Caco-2 (cell line): Measurements from ENCODE around the gene EXOC6. TPM values are rescaled to one million over a fixed set of nuclear protein-coding genes. Genes with fewer than 3 reads are reported as not detected.

Source experiments
- BruUV-seq: library from RNA; stranded (reverse); fragments of 400-500 nt; replicated peaks from 2 replicates; lab custom pipeline; 2021; lab: Mats Ljungman, UMichigan
- CTCF ChIA-PET: fragments of 300-600 bp; sonication (Branson Sonifier 250); formaldehyde crosslinking; loops from one replicate; lab custom pipeline; 2022; ENCODE audit warnings: antibody characterized with exemption; lab: Charles Lee
- POLR2A ChIA-PET: fragments of 300-600 bp; sonication (Branson Sonifier 250); formaldehyde crosslinking; loops from one replicate; lab custom pipeline; 2022; ENCODE audit warnings: antibody characterized with exemption; lab: Charles Lee
- DNase-seq, 2 experiments: peaks; one replicate each; pipeline versions ENCODE4 v3.0.0 to v3.0.0-alpha.2; 2020 to 2022
- H3K27me3 ChIP-seq: replicated peaks from 2 replicates; pipeline ENCODE4 v1.6.0; 2011; ENCODE audit warnings: low read length; ENCODE audit not compliant: control insufficient read depth, insufficient read depth
- H3K36me3 ChIP-seq: 2 replicates; pipeline ENCODE4 v1.5.1; 2011; ENCODE audit warnings: low read length; ENCODE audit not compliant: control insufficient read depth, insufficient read depth
- H3K4me1 ChIP-seq: fragments of 250-450 bp; sonication (Bioruptor Pico); 2 replicates; pipeline ENCODE4 v1.5.1; 2020; ENCODE audit warnings: mild to moderate bottlenecking
- H3K4me3 ChIP-seq: 2 replicates; pipeline ENCODE4 v1.5.1; 2011; ENCODE audit warnings: low read depth, mild to moderate bottlenecking, control low read depth, low read length
- H3K9me3 ChIP-seq: fragments of 250-450 bp; sonication (Bioruptor Pico); 2 replicates; pipeline ENCODE4 v1.5.1; 2020; ENCODE audit warnings: mild to moderate bottlenecking, moderate library complexity
- H3K27ac Mint-ChIP-seq: one replicate; pipeline ENCODE4 v1.8.0; 2022; ENCODE audit warnings: mixed read lengths; ENCODE audit not compliant: unreplicated experiment
- H3K27me3 Mint-ChIP-seq: one replicate; pipeline ENCODE4 v1.8.0; 2022; ENCODE audit warnings: mixed read lengths; ENCODE audit not compliant: insufficient read depth, unreplicated experiment
- H3K36me3 Mint-ChIP-seq: one replicate; pipeline ENCODE4 v1.8.0; 2022; ENCODE audit warnings: mild to moderate bottlenecking, mixed read lengths; ENCODE audit not compliant: insufficient read depth, unreplicated experiment
- H3K4me1 Mint-ChIP-seq: one replicate; pipeline ENCODE4 v1.8.0; 2022; ENCODE audit warnings: low read depth, mixed read lengths; ENCODE audit not compliant: unreplicated experiment
- H3K4me3 Mint-ChIP-seq: one replicate; pipeline ENCODE4 v1.8.0; 2022; ENCODE audit warnings: mild to moderate bottlenecking, moderate library complexity, mixed read lengths; ENCODE audit not compliant: unreplicated experiment
- H3K9me3 Mint-ChIP-seq: one replicate; pipeline ENCODE4 v1.8.0; 2022; ENCODE audit warnings: mixed read lengths; ENCODE audit not compliant: unreplicated experiment
- intact Hi-C: fragments of 100-400 bp; cut with micrococcal nuclease; formaldehyde crosslinking; loops from one replicate; pipeline ENCODE4 v1.10.0; 2022; ENCODE audit not compliant: unreplicated experiment
- total RNA-seq: library from RNA; stranded (reverse); gene quantifications from 2 replicates; pipeline ENCODE4 v1.2.3, GENCODE V29; 2022
- TF ChIP-seq, protein P1 (sequence below), 2 experiments: fragments of 200-600 bp in 1 of 2; IDR thresholded peaks; 1 replicate in 1 of 2; 2 replicates in 1 of 2; pipeline versions ENCODE4 v1.5.1 to v1.8.0; 2011 to 2022; ENCODE audit warnings: antibody characterized with exemption in 1 of 2, control low read depth in 1 of 2, inconsistent platforms in 1 of 2, low read depth in 1 of 2, low read length in 1 of 2, mild to moderate bottlenecking in 1 of 2, moderate library complexity in 1 of 2; ENCODE audit not compliant: insufficient read depth in 1 of 2, severe bottlenecking in 1 of 2, unreplicated experiment in 1 of 2

EXOC6 gene
- total RNA-seq, 1 experiment from 2014 or later, result 12.5 TPM

DNA sequence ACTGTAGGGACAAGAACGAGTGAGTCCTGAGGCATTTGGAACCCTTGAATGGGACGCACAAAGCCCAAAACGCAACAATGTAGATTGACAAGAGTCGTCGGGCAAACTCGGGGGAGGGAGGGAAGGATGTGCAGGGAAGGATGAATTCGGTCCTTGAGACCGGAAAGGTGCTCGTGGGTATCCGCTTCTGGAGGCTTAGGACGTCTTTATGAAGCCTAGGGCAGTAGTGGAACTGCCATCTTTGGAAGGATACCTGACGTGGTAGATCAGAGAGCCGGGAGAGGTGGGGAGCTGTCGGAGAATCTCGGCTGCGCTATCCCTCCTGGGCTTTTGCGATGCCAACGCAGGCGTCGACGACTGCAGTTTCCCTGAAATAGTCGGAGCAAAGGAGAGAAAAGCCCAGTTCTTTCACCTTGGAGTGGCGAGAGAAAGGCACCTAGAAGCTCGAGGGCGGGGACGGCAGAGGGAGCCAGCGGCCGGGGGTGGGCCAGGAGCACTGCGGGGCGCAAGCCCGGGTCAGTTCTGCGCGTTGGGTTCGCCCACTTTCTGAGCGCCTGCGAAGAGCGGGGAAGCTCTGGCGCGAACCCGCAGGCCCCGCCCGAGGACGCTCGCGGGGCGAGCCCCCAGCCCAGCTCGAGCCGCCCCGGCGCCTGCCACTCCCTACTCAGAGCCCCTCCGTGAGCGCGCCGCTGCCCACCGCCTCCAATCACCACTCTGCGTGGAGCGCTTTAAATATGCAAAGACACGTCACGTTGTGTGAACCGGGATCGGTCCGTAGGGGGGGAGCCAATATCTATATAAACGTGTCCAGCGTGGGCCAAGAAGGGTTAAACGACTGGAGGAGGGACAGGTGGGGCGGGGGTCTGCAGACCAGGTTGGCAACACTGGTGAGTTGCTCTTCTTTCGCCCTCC is 211.9 kb downstream of the EXOC6 start, which contains the start of gene CYP26C1:
Gene CYP26C1 (plus strand): TSS at position 824 of the 912 bp plus-strand sequence. CDS start 466 bp downstream, outside the sequence.
- POLR2A ChIA-PET, result no interaction called here
- Histone ChIP-seq H3K27me3 (no peaks in the 10 kb centered on the region), H3K9me3 (no peaks in the 10 kb centered on the region), H3K4me3 (no peak within 1 kb of the TSS), H3K4me1 (no peaks in the 10 kb centered on the region), H3K36me3 (no peaks in the 10 kb centered on the region)
- peaks cover 6% of the 10 kb centered on the region for H3K36me3 Mint-ChIP-seq
- intact Hi-C loops, result no loop called here
- TF ChIP-seq, protein P1, sequence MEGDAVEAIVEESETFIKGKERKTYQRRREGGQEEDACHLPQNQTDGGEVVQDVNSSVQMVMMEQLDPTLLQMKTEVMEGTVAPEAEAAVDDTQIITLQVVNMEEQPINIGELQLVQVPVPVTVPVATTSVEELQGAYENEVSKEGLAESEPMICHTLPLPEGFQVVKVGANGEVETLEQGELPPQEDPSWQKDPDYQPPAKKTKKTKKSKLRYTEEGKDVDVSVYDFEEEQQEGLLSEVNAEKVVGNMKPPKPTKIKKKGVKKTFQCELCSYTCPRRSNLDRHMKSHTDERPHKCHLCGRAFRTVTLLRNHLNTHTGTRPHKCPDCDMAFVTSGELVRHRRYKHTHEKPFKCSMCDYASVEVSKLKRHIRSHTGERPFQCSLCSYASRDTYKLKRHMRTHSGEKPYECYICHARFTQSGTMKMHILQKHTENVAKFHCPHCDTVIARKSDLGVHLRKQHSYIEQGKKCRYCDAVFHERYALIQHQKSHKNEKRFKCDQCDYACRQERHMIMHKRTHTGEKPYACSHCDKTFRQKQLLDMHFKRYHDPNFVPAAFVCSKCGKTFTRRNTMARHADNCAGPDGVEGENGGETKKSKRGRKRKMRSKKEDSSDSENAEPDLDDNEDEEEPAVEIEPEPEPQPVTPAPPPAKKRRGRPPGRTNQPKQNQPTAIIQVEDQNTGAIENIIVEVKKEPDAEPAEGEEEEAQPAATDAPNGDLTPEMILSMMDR (IDR thresholded peaks at IDR 0.05; ENCODE audit: insufficient read depth in 1 of 2, low read depth in 1 of 2, low read length in 1 of 2, severe bottlenecking in 1 of 2, unreplicated experiment in 1 of 2), result no peak
- no peak for DNase-seq
- no TSS peak for BruUV-seq
- H3K27me3 Mint-ChIP-seq, result no peaks in the 10 kb centered on the region
- no peak within 1 kb of the TSS for H3K27ac Mint-ChIP-seq
- no peaks in the 10 kb centered on the region for H3K9me3 Mint-ChIP-seq
- no peaks in the 10 kb centered on the region for H3K4me1 Mint-ChIP-seq
- CTCF ChIA-PET, result no interaction called here
- H3K4me3 Mint-ChIP-seq, result no peak within 1 kb of the TSS

DNA sequence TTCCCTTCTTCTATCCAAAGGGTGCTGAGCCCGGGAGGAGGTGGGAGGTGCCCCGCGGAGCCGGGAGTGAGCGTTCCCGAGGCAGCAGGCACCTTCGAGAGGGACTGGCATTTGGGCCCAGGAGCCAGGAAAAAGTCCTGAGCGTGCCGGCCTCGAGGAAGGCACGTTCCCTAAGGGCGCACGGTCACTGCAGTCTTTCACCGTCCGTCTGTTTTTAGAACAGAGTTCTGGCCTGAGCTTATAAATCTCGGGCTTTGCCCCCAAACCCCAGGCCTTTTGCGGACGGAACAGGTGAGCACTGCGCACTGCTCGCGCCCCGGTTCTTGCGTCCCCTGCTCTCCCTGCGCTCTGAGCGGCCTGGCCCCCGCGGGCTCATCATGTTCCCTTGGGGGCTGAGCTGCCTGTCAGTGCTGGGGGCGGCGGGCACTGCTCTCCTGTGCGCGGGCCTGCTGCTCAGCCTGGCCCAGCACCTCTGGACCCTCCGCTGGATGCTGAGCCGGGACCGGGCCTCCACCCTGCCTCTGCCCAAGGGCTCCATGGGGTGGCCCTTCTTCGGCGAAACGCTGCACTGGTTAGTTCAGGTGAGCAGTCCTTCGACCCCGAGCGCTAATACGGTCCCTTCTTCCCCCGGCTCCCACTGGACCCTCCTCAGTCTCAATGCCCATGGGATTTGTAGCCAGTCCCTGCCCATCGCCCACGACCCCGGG is 212.7 kb downstream of the EXOC6 start:
- no TSS peak for BruUV-seq
- Histone ChIP-seq H3K4me3 (no peak overlapping the region), H3K27me3 (no peaks in the 10 kb centered on the region), H3K9me3 (no peaks in the 10 kb centered on the region), H3K36me3 (no peaks in the 10 kb centered on the region), H3K4me1 (no peaks in the 10 kb centered on the region)
- TF ChIP-seq, protein P1 (IDR thresholded peaks at IDR 0.05; ENCODE audit: insufficient read depth in 1 of 2, low read depth in 1 of 2, low read length in 1 of 2, severe bottlenecking in 1 of 2, unreplicated experiment in 1 of 2), result no peak
- no peak for DNase-seq
- ChIA-PET POLR2A (no interaction called here), CTCF (no interaction called here)
- intact Hi-C loops, result no loop called here
- no peak overlapping the region for H3K27ac Mint-ChIP-seq
- H3K4me1 Mint-ChIP-seq, result no peaks in the 10 kb centered on the region
- peaks cover 6% of the 10 kb centered on the region for H3K36me3 Mint-ChIP-seq
- no peak overlapping the region for H3K4me3 Mint-ChIP-seq
- H3K27me3 Mint-ChIP-seq, result no peaks in the 10 kb centered on the region
- no peaks in the 10 kb centered on the region for H3K9me3 Mint-ChIP-seq
